ENCODE measurements around the gene CCNYL1. TPM values are rescaled to one million over a fixed set of nuclear protein-coding genes. Genes with fewer than 3 reads are reported as not detected.
A peak's percentile ranks its signal among the peaks of the same experiment; 100 is the strongest.

Gene CCNYL1
- total RNA-seq (10 to 100 TPM in 1 of 2 experiments, 1 to 10 TPM in 1; 9.7 to 10.5 TPM), polyA plus RNA-seq (1 to 10 TPM in 1 of 2 donors, under 1 TPM in 1; 1.00 to 2.3 TPM)

- Histone ChIP-seq H3K36me3 (ENCODE audit: insufficient read depth, low read length) (no peaks in the 10 kb centered on the region), H3K27ac (ENCODE audit: low read depth, low read length) (peak within 1 kb of the TSS; percentile 73), H3K27me3 (ENCODE audit: insufficient read depth, low read length) (no peaks in the 10 kb centered on the region), H3K4me1 (ENCODE audit: insufficient read depth, low read length) (peaks cover 20% of the 10 kb centered on the region), H3K9me3 (ENCODE audit: control insufficient read depth in 1 of 2, low read length in 2 of 2) (no peaks in the 10 kb centered on the region), H3K4me3 (ENCODE audit: low read length in 2 of 2) (peak within 1 kb of the TSS; percentile 70 to 88)
- DNase-seq: peak; percentile 96 to 99 (median 98)
- intact Hi-C loops (cut with micrococcal nuclease): loop anchor here (1.0 to 10.0 kb wide), 10 partner anchors 58 to 1626 kb away; partner anchors contain the start of genes CREB1, EEF1B2, FASTKD2 and FZD5
- peak within 1 kb of the TSS; percentile 92 to 96 (median 94) for H3K27ac Mint-ChIP-seq
- POLR2A ChIA-PET (ENCODE audit: partially characterized antibody): interaction anchor here (0.7 to 2.4 kb wide), 17 partner anchors 10 to 1626 kb away, joined by 3 to 52 read pairs (median 5); partner anchors contain the start of genes CREB1, FZD5, IDH1 and INO80D
- CTCF ChIA-PET (ENCODE audit: partially characterized antibody): interaction anchor here (0.7 to 4.0 kb wide), 6 partner anchors 13 to 201 kb away, joined by 3 to 34 read pairs (median 4); partner anchors contain the start of gene METTL21A
- peaks cover 0 to 1% of the 10 kb centered on the region in 2 donors for H3K27me3 Mint-ChIP-seq
- H3K9me3 Mint-ChIP-seq: peaks cover 0 to 4% (median 0%) of the 10 kb centered on the region in 8 donors
- H3K36me3 Mint-ChIP-seq: peaks cover 0 to 11% of the 10 kb centered on the region in 2 donors
- H3K4me3 Mint-ChIP-seq: peak within 1 kb of the TSS; percentile 90 to 98 (median 96)
- H3K4me1 Mint-ChIP-seq: peaks cover 14 to 37% (median 21%) of the 10 kb centered on the region in 4 donors
Measured at GRCh38 chr2:207710814-207711740, at the start of gene CCNYL1. Gene CCNYL1 (plus strand): TSS chr2:207711640. CDS start chr2:207711897, 257 bp downstream.

DNA sequence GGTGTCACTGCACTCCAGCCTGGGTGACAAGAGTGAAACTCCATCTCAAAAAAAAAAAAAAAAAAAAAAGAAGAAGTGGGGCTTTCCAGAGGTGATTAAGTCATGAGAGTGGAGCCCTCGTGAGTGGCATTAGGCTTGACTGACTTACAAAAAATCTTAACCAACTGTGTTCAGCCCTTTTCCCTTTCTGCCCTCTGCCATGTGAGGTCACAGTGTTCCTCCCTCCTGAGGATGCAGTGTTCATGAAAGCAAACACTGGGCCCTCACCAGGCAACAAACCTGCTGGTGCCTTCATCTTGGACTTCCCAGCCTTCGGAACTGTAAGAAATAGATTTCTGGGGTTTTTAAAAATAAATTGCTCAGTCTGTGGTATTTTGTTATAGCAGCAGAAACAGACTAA is 49.2 kb upstream of the CCNYL1 start:
- intact Hi-C loops (cut with micrococcal nuclease): no loop called here
- Mint-ChIP-seq H3K36me3 (no peaks in the 10 kb centered on the region), H3K27me3 (no peaks in the 10 kb centered on the region), H3K27ac (no peak overlapping the region), H3K4me1 (no peaks in the 10 kb centered on the region), H3K4me3 (no peak overlapping the region), H3K9me3 (no peaks in the 10 kb centered on the region)
- ChIA-PET POLR2A (ENCODE audit: partially characterized antibody) (no interaction called here), CTCF (ENCODE audit: partially characterized antibody) (no interaction called here)
- Histone ChIP-seq H3K27me3 (ENCODE audit: insufficient read depth, low read length) (no peaks in the 10 kb centered on the region), H3K4me1 (ENCODE audit: insufficient read depth, low read length) (no peaks in the 10 kb centered on the region), H3K4me3 (ENCODE audit: low read length in 2 of 2) (no peak overlapping the region), H3K36me3 (ENCODE audit: insufficient read depth, low read length) (no peaks in the 10 kb centered on the region), H3K9me3 (ENCODE audit: control insufficient read depth in 1 of 2, low read length in 2 of 2) (no peaks in the 10 kb centered on the region), H3K27ac (ENCODE audit: low read depth, low read length) (no peak overlapping the region)
- DNase-seq: no peak

- Mint-ChIP-seq H3K4me3 (no peak overlapping the region), H3K27ac (no peak overlapping the region), H3K27me3 (no peaks in the 10 kb centered on the region), H3K4me1 (no peaks in the 10 kb centered on the region), H3K36me3 (no peaks in the 10 kb centered on the region), H3K9me3 (no peaks in the 10 kb centered on the region)
- Histone ChIP-seq H3K4me1 (ENCODE audit: insufficient read depth, low read length) (no peaks in the 10 kb centered on the region), H3K36me3 (ENCODE audit: insufficient read depth, low read length) (no peaks in the 10 kb centered on the region), H3K9me3 (ENCODE audit: control insufficient read depth in 1 of 2, low read length in 2 of 2) (no peaks in the 10 kb centered on the region), H3K4me3 (ENCODE audit: low read length in 2 of 2) (no peak overlapping the region), H3K27me3 (ENCODE audit: insufficient read depth, low read length) (no peaks in the 10 kb centered on the region), H3K27ac (ENCODE audit: low read depth, low read length) (no peak overlapping the region)
- intact Hi-C loops (cut with micrococcal nuclease): no loop called here
- ChIA-PET POLR2A (ENCODE audit: partially characterized antibody) (no interaction called here), CTCF (ENCODE audit: partially characterized antibody) (interaction anchor here (1.3 kb wide), 1 partner anchor 39 kb away, joined by 4 read pairs; the partner anchor contains the start of gene METTL21A)
- no peak for DNase-seq
Measured at GRCh38 chr2:207663870-207664545, 47.4 kb upstream of the CCNYL1 start.

DNA sequence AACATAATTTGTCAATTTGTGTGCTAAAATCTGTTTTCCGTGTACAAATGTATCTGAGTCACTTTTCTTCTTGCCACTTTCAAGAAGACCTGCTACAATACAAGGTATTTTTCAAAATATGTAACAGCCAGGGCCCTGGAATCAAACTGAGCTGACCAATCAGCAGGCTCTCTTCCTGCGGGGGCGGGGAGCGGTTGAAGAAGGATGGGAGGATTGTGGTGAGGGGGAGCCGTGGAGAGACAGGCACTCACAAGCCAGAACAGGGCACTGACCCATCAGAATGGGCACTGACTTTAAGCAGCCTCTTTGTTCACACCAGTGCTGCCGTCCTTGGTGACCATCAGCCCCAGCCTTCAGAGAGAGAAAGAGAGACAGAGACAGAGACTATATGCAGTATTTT is 40.6 kb upstream of the CCNYL1 start:
- Histone ChIP-seq H3K4me3 (ENCODE audit: low read length in 2 of 2) (no peak overlapping the region), H3K9me3 (ENCODE audit: control insufficient read depth in 1 of 2, low read length in 2 of 2) (no peaks in the 10 kb centered on the region), H3K4me1 (ENCODE audit: insufficient read depth, low read length) (no peaks in the 10 kb centered on the region), H3K27ac (ENCODE audit: low read depth, low read length) (no peak overlapping the region), H3K36me3 (ENCODE audit: insufficient read depth, low read length) (no peaks in the 10 kb centered on the region), H3K27me3 (ENCODE audit: insufficient read depth, low read length) (no peaks in the 10 kb centered on the region)
- H3K36me3 Mint-ChIP-seq: no peaks in the 10 kb centered on the region
- POLR2A ChIA-PET (ENCODE audit: partially characterized antibody): no interaction called here
- DNase-seq: no peak
- intact Hi-C loops (cut with micrococcal nuclease): no loop called here
- H3K27me3 Mint-ChIP-seq: peaks cover 0 to under 1% of the 10 kb centered on the region in 2 donors
- H3K4me3 Mint-ChIP-seq: no peak overlapping the region
- H3K27ac Mint-ChIP-seq: no peak overlapping the region
- no peaks in the 10 kb centered on the region for H3K9me3 Mint-ChIP-seq
- no peaks in the 10 kb centered on the region for H3K4me1 Mint-ChIP-seq
- CTCF ChIA-PET (ENCODE audit: partially characterized antibody): no interaction called here

- no peaks in the 10 kb centered on the region for H3K4me1 ChIP-seq (ENCODE audit: insufficient read depth, low read length)
- H3K27me3 ChIP-seq (ENCODE audit: insufficient read depth, low read length): no peaks in the 10 kb centered on the region
- Mint-ChIP-seq H3K4me1 (no peaks in the 10 kb centered on the region), H3K36me3 (no peaks in the 10 kb centered on the region), H3K9me3 (no peaks in the 10 kb centered on the region), H3K27me3 (peaks cover 0 to 3% of the 10 kb centered on the region in 2 donors), H3K4me3 (no peak overlapping the region), H3K27ac (no peak overlapping the region)
- no peak for DNase-seq
- H3K9me3 ChIP-seq (ENCODE audit: control insufficient read depth in 1 of 2, low read length in 2 of 2): no peaks in the 10 kb centered on the region
- intact Hi-C loops (cut with micrococcal nuclease): no loop called here
- CTCF ChIA-PET (ENCODE audit: partially characterized antibody): no interaction called here
- POLR2A ChIA-PET (ENCODE audit: partially characterized antibody): no interaction called here
- H3K36me3 ChIP-seq (ENCODE audit: insufficient read depth, low read length): no peaks in the 10 kb centered on the region
- no peak overlapping the region for H3K27ac ChIP-seq (ENCODE audit: low read depth, low read length)
- H3K4me3 ChIP-seq (ENCODE audit: low read length in 2 of 2): no peak overlapping the region
Measured at GRCh38 chr2:207673431-207673830, 38.0 kb upstream of the CCNYL1 start.

DNA sequence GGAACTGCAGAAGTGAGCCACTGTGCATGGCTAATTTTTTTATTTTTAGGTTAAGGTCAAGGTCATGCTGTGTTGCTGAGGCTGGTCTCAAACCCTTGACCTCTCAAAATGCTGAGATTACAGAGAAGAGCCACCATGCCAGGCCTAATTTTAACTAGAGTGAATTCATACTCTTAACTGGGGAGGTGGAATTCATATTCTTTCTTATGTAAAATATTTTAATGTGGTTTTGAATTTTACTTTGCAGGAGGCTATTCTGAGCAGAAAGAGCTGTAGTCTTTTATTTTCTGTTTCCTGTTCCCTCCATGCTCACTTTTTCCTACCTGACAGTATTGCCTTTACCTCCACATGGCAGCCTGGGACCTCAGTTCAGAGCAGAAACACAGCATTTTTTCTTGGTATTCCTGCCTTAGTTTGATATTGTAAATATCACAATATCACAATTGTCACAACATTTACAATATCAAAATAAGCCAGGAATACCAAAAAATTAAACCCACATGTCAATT is 37.1 kb upstream of the CCNYL1 start:
- no peaks in the 10 kb centered on the region for H3K27me3 ChIP-seq (ENCODE audit: insufficient read depth, low read length)
- H3K9me3 Mint-ChIP-seq: no peaks in the 10 kb centered on the region
- H3K27ac Mint-ChIP-seq: no peak overlapping the region
- no peak overlapping the region for H3K27ac ChIP-seq (ENCODE audit: low read depth, low read length)
- no peaks in the 10 kb centered on the region for H3K36me3 Mint-ChIP-seq
- ChIA-PET POLR2A (ENCODE audit: partially characterized antibody) (no interaction called here), CTCF (ENCODE audit: partially characterized antibody) (interaction anchor here (1.5 kb wide), 1 partner anchor 18 kb away, joined by 3 read pairs; no protein-coding TSS in a partner anchor)
- H3K4me1 ChIP-seq (ENCODE audit: insufficient read depth, low read length): no peaks in the 10 kb centered on the region
- no peak overlapping the region for H3K4me3 Mint-ChIP-seq
- peaks cover 0 to 4% of the 10 kb centered on the region in 2 donors for H3K27me3 Mint-ChIP-seq
- no peak for DNase-seq
- H3K4me1 Mint-ChIP-seq: no peaks in the 10 kb centered on the region
- no peak overlapping the region for H3K4me3 ChIP-seq (ENCODE audit: low read length in 2 of 2)
- no peaks in the 10 kb centered on the region for H3K9me3 ChIP-seq (ENCODE audit: control insufficient read depth in 1 of 2, low read length in 2 of 2)
- intact Hi-C loops (cut with micrococcal nuclease): no loop called here
- H3K36me3 ChIP-seq (ENCODE audit: insufficient read depth, low read length): no peaks in the 10 kb centered on the region

- ChIA-PET POLR2A (ENCODE audit: partially characterized antibody) (no interaction called here), CTCF (ENCODE audit: partially characterized antibody) (interaction anchor here (1.5 kb wide), 1 partner anchor 17 kb away, joined by 3 read pairs; no protein-coding TSS in a partner anchor)
- Histone ChIP-seq H3K4me1 (ENCODE audit: insufficient read depth, low read length) (no peaks in the 10 kb centered on the region), H3K27ac (ENCODE audit: low read depth, low read length) (no peak overlapping the region), H3K36me3 (ENCODE audit: insufficient read depth, low read length) (no peaks in the 10 kb centered on the region), H3K9me3 (ENCODE audit: control insufficient read depth in 1 of 2, low read length in 2 of 2) (no peaks in the 10 kb centered on the region), H3K27me3 (ENCODE audit: insufficient read depth, low read length) (no peaks in the 10 kb centered on the region), H3K4me3 (ENCODE audit: low read length in 2 of 2) (no peak overlapping the region)
- no peak for DNase-seq
- no peak overlapping the region for H3K27ac Mint-ChIP-seq
- H3K4me1 Mint-ChIP-seq: no peaks in the 10 kb centered on the region
- peaks cover 4 to 8% of the 10 kb centered on the region in 2 donors for H3K27me3 Mint-ChIP-seq
- no peaks in the 10 kb centered on the region for H3K9me3 Mint-ChIP-seq
- intact Hi-C loops (cut with micrococcal nuclease): no loop called here
- H3K4me3 Mint-ChIP-seq: no peak overlapping the region
- no peaks in the 10 kb centered on the region for H3K36me3 Mint-ChIP-seq
Measured at GRCh38 chr2:207674826-207675225, 36.6 kb upstream of the CCNYL1 start.
